Panc1 (cell line): ENCODE results near the gene BHLHE23. TPM values are rescaled to one million over a fixed set of nuclear protein-coding genes. Genes with fewer than 3 reads are reported as not detected.

Experiments
- ATAC-seq: fragments of 200-7000 bp; cut with Tn5 transposase; 2 replicates; pipeline ENCODE4 v1.9.1; 2020; ENCODE audit warnings: mild to moderate bottlenecking, moderate library complexity
- BruUV-seq: library from RNA; stranded (reverse); fragments of 400-500 nt; replicated peaks from 2 replicates; lab custom pipeline; 2021; lab: Mats Ljungman, UMichigan
- CTCF ChIA-PET: fragments of 300-600 bp; sonication (Branson Sonifier 250); formaldehyde crosslinking; loops from one replicate; lab custom pipeline; 2022; ENCODE audit warnings: antibody characterized with exemption; lab: Charles Lee
- POLR2A ChIA-PET: fragments of 300-600 bp; sonication (Branson Sonifier 250); formaldehyde crosslinking; loops from one replicate; lab custom pipeline; 2022; ENCODE audit warnings: antibody characterized with exemption; lab: Charles Lee
- DNase-seq: peaks from one replicate; pipeline ENCODE4 v3.0.0-alpha.2; 2010; ENCODE audit warnings: low read depth, low spot score
- H3K27ac ChIP-seq: 2 replicates; pipeline ENCODE4 v1.5.1; 2011; ENCODE audit warnings: mild to moderate bottlenecking, low read length, inconsistent platforms
- H3K27me3 ChIP-seq: fragments of 200-500 bp; sonication (Bioruptor generic); 2 replicates; pipeline ENCODE4 v1.6.0; 2014; ENCODE audit warnings: low read length, inconsistent platforms; ENCODE audit not compliant: control insufficient read depth, insufficient read depth
- H3K36me3 ChIP-seq: fragments of 200-500 bp; sonication (Bioruptor generic); 2 replicates; pipeline ENCODE4 v1.5.1; 2014; ENCODE audit warnings: inconsistent platforms, mild to moderate bottlenecking, low read length, moderate library complexity; ENCODE audit not compliant: control insufficient read depth, insufficient read depth
- H3K4me1 ChIP-seq: 2 replicates; pipeline ENCODE4 v1.5.1; 2011; ENCODE audit warnings: inconsistent platforms, mild to moderate bottlenecking, low read length, moderate library complexity; ENCODE audit not compliant: control insufficient read depth, insufficient read depth
- H3K4me3 ChIP-seq, 2 experiments: 2 replicates each; pipeline ENCODE4 v1.5.1; 2011 to 2012; ENCODE audit warnings: low read depth in 2 of 2, low read length in 2 of 2, mild to moderate bottlenecking in 2 of 2, inconsistent platforms in 1 of 2, moderate library complexity in 1 of 2
- H3K9me3 ChIP-seq: fragments of 200-500 bp; sonication (Bioruptor generic); 2 replicates; pipeline ENCODE4 v1.5.1; 2014; ENCODE audit warnings: low read depth, mild to moderate bottlenecking, inconsistent platforms, low read length, moderate library complexity; ENCODE audit not compliant: control insufficient read depth, insufficient read depth
- POLR2AphosphoS5 ChIP-seq: IDR thresholded peaks from 2 replicates; pipeline ENCODE4 v1.6.1; 2012; ENCODE audit warnings: mild to moderate bottlenecking, low read depth, low read length, moderate library complexity
- SIN3A ChIP-seq: IDR thresholded peaks from 2 replicates; pipeline ENCODE4 v1.6.1; 2012; ENCODE audit warnings: low read depth, mild to moderate bottlenecking, low read length, moderate library complexity, borderline replicate concordance; ENCODE audit not compliant: insufficient read depth
- TCF7L2 ChIP-seq: IDR thresholded peaks from 2 replicates; pipeline ENCODE4 v1.6.1; 2011; ENCODE audit warnings: mild to moderate bottlenecking, low read depth, low read length, inconsistent platforms
- in situ Hi-C: cut with HindIII; loops from 2 replicates; pipeline ENCODE4 v1.10.0; 2016; ENCODE audit warnings: low sequenced_read_pairs, low pct_unique_long_range_greater_than_20kb
- intact Hi-C: fragments of 100-400 bp; cut with micrococcal nuclease; formaldehyde crosslinking; loops from one replicate; pipeline ENCODE4 v1.10.0; 2022; ENCODE audit not compliant: unreplicated experiment
- total RNA-seq: library from RNA; stranded (reverse); gene quantifications from one replicate; pipeline ENCODE4 v1.2.1, GENCODE V29; 2021; ENCODE audit not compliant: unreplicated experiment
- TF ChIP-seq, protein P1 (sequence below): fragments of 450-650 bp; IDR thresholded peaks from 2 replicates; pipeline ENCODE4 v1.5.1; 2017; ENCODE audit warnings: mild to moderate bottlenecking
- TF ChIP-seq, protein P2 (sequence below), 2 experiments: IDR thresholded peaks; 2 replicates each; pipeline ENCODE4 v1.6.1; 2011 to 2012; ENCODE audit warnings: low read depth in 2 of 2, control low read depth in 1 of 2, low read length in 1 of 2, mild to moderate bottlenecking in 1 of 2, moderate library complexity in 1 of 2; ENCODE audit not compliant: insufficient read depth in 1 of 2

BHLHE23 gene
- total RNA-seq, 1 experiment from 2014 or later: not detected

DNA sequence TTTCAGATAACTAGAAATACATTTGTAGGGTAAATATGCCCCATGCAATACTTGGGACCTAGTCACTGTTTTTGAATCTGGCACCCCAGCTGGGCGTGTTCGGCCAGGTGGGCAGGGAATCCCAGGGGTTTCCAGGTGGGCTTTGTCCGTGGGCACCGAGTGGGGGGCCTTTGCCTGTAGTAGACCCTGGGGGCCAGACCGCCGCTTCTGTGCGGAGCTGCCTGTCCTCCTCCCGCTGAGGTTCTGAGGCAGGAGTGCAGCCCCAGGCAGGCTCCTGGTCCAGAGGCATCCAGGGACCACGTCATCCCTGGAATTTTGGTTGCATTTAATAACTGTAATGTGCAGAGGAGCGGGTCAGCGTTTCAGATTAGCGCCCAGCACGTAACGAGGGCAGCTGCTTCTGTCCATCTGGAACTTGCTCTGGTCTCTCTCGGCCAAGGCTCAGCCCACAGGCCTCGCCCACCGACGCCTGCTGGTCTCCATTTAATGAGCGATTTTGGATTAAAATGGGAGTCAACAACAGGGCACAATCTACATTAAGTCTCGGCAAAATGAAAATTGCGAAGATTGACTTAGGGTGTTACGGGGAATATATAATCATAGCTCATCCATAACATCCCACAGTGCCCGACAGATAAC lies 12.8 kb downstream of the BHLHE23 start:
- Histone ChIP-seq H3K9me3 (no peaks in the 10 kb centered on the region), H3K27me3 (no peaks in the 10 kb centered on the region), H3K4me1 (no peaks in the 10 kb centered on the region), H3K27ac (no peak overlapping the region), H3K4me3 (no peak overlapping the region), H3K36me3 (no peaks in the 10 kb centered on the region)
- DNase-seq (no peak), ATAC-seq (no peak)
- no TSS peak for BruUV-seq
- TF ChIP-seq, protein P1, sequence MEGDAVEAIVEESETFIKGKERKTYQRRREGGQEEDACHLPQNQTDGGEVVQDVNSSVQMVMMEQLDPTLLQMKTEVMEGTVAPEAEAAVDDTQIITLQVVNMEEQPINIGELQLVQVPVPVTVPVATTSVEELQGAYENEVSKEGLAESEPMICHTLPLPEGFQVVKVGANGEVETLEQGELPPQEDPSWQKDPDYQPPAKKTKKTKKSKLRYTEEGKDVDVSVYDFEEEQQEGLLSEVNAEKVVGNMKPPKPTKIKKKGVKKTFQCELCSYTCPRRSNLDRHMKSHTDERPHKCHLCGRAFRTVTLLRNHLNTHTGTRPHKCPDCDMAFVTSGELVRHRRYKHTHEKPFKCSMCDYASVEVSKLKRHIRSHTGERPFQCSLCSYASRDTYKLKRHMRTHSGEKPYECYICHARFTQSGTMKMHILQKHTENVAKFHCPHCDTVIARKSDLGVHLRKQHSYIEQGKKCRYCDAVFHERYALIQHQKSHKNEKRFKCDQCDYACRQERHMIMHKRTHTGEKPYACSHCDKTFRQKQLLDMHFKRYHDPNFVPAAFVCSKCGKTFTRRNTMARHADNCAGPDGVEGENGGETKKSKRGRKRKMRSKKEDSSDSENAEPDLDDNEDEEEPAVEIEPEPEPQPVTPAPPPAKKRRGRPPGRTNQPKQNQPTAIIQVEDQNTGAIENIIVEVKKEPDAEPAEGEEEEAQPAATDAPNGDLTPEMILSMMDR: no peak
- no peak for TF ChIP-seq TCF7L2
- POLR2A ChIA-PET: no interaction called here
- intact Hi-C loops: no loop called here
- CTCF ChIA-PET: no interaction called here
- in situ Hi-C loops: no loop called here

DNA sequence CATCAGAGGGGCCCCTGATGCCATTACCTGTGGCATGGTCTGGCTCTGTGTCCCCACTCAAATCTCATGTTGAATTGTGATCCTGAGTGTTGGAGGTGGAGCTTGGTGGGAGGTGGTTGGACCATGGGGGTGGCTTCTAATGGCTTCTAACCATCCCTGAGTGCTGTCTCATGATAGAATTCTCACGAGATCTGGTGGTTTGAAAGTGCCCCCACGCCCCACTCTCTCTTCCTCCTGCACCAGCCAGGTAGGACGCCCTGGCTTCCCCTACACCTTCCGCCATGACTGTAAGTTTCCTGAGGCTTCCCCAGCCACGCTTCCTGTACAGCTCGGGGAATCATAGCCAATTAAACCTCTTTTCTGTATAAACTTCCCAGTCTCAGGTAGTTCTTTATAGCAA lies 14.9 kb downstream of the BHLHE23 start:
- ChIA-PET CTCF (no interaction called here), POLR2A (no interaction called here)
- intact Hi-C loops (no loop called here), in situ Hi-C loops (no loop called here)
- ATAC-seq (no peak), DNase-seq (no peak)
- H3K4me3 ChIP-seq: no peak overlapping the region
- no peaks in the 10 kb centered on the region for H3K9me3 ChIP-seq
- BruUV-seq: no TSS peak
- no peaks in the 10 kb centered on the region for H3K27me3 ChIP-seq
- H3K36me3 ChIP-seq: no peaks in the 10 kb centered on the region
- H3K4me1 ChIP-seq: peaks cover 3% of the 10 kb centered on the region; the same call in 1 of the 2 replicates
- no peak overlapping the region for H3K27ac ChIP-seq
- TF ChIP-seq, protein P2, sequence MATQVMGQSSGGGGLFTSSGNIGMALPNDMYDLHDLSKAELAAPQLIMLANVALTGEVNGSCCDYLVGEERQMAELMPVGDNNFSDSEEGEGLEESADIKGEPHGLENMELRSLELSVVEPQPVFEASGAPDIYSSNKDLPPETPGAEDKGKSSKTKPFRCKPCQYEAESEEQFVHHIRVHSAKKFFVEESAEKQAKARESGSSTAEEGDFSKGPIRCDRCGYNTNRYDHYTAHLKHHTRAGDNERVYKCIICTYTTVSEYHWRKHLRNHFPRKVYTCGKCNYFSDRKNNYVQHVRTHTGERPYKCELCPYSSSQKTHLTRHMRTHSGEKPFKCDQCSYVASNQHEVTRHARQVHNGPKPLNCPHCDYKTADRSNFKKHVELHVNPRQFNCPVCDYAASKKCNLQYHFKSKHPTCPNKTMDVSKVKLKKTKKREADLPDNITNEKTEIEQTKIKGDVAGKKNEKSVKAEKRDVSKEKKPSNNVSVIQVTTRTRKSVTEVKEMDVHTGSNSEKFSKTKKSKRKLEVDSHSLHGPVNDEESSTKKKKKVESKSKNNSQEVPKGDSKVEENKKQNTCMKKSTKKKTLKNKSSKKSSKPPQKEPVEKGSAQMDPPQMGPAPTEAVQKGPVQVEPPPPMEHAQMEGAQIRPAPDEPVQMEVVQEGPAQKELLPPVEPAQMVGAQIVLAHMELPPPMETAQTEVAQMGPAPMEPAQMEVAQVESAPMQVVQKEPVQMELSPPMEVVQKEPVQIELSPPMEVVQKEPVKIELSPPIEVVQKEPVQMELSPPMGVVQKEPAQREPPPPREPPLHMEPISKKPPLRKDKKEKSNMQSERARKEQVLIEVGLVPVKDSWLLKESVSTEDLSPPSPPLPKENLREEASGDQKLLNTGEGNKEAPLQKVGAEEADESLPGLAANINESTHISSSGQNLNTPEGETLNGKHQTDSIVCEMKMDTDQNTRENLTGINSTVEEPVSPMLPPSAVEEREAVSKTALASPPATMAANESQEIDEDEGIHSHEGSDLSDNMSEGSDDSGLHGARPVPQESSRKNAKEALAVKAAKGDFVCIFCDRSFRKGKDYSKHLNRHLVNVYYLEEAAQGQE (IDR thresholded peaks at IDR 0.05; ENCODE audit: insufficient read depth in 1 of 2, low read depth in 2 of 2, low read length in 1 of 2): no peak
- TF ChIP-seq, protein P1: no peak
- no peak for TF ChIP-seq SIN3A
- no peak for TF ChIP-seq TCF7L2
- TF ChIP-seq POLR2AphosphoS5: no peak
